Transverse colon (tissue), 4 donors: Measurements from ENCODE around the gene KLB.

Source experiments
- CTCF ChIP-seq, 5 experiments: fragments of 200-600 bp in 3 of 5; fragments of 450-650 bp in 2 of 5; sonication (generic) in 3 of 5; IDR thresholded peaks; 1 replicate in 2 of 5; 2 replicates in 3 of 5; pipeline ENCODE4 v1.5.1; 2016 to 2017; ENCODE audit warnings: antibody characterized with exemption in 5 of 5, inconsistent platforms in 3 of 5, mild to moderate bottlenecking in 2 of 5, moderate library complexity in 1 of 5
- EP300 ChIP-seq: sonication (generic); formaldehyde crosslinking; IDR thresholded peaks from one replicate; pipeline ENCODE4 v1.6.1; 2017; ENCODE audit warnings: antibody characterized with exemption, low read depth
- POLR2A ChIP-seq: fragments of 450-650 bp; IDR thresholded peaks from one replicate; pipeline ENCODE4 v1.6.1; 2016; ENCODE audit warnings: antibody characterized with exemption, mild to moderate bottlenecking, moderate library complexity
- POLR2AphosphoS5 ChIP-seq, 3 donors: sonication (generic); formaldehyde crosslinking; IDR thresholded peaks; one replicate each; pipeline ENCODE4 v1.6.1; 2016; ENCODE audit warnings: antibody characterized with exemption in 3 of 3

DNA sequence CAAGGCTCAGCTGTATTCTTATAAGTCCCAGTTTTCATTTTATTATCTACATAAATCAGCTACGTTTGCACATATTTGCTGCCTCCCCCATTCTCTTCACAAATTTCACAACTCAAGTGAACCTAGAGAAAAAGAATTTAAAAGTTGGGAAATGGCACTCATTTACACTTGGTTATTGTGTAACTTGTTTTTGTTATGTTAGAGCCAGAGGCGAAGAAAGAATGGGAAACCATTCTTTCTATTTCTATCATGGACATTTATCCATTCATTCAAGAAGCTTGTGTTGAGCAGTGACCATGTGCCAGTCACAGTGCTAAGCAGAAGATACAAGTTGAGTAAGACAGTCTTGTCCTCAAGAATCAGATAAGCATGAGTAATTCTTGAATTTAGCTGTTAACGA, 65.7 kb downstream of the KLB start:
- TF ChIP-seq CTCF (IDR thresholded peaks at IDR 0.05) (no peak), POLR2AphosphoS5 (IDR thresholded peaks at IDR 0.05) (no peak), POLR2A (no peak), EP300 (no peak)
